Neural progenitor cell (in vitro differentiated cells): ENCODE data around the gene SH3BP2. TPM values are rescaled to one million over a fixed set of nuclear protein-coding genes. Genes with fewer than 3 reads are reported as not detected.
A peak's percentile ranks its signal among the peaks of the same experiment; 100 is the strongest.

Source experiments
- DNase-seq: peaks from one replicate; pipeline ENCODE4 v3.0.0-alpha.2; 2016; ENCODE audit warnings: low spot score
- H2AFZ ChIP-seq: fragments of 200-600 bp; sonication (generic); replicated peaks from 2 replicates; pipeline ENCODE4 v1.6.1; 2016; ENCODE audit warnings: antibody characterized with exemption
- H3F3A ChIP-seq: fragments of 200-600 bp; sonication (generic); 2 replicates; pipeline ENCODE4 v1.6.1; 2016; ENCODE audit warnings: antibody characterized with exemption, low read depth
- H3K27ac ChIP-seq: fragments of 200-600 bp; sonication (generic); 2 replicates; pipeline ENCODE4 v1.5.1; 2016; ENCODE audit warnings: mild to moderate bottlenecking
- H3K27me3 ChIP-seq: fragments of 200-600 bp; sonication (generic); 2 replicates; pipeline ENCODE4 v1.6.1; 2016; ENCODE audit warnings: mild to moderate bottlenecking, moderate library complexity
- H3K36me3 ChIP-seq: fragments of 200-600 bp; sonication (generic); 2 replicates; pipeline ENCODE4 v1.5.1; 2016
- H3K4me1 ChIP-seq: fragments of 200-600 bp; sonication (generic); 2 replicates; pipeline ENCODE4 v1.6.1; 2016; ENCODE audit warnings: mixed run types
- H3K4me2 ChIP-seq: fragments of 200-600 bp; sonication (generic); 2 replicates; pipeline ENCODE4 v1.6.1; 2016
- H3K4me3 ChIP-seq: fragments of 200-600 bp; sonication (generic); 2 replicates; pipeline ENCODE4 v1.5.1; 2016
- H3K79me2 ChIP-seq: fragments of 200-600 bp; sonication (generic); 2 replicates; pipeline ENCODE4 v1.6.1; 2016; ENCODE audit warnings: low read depth
- H3K9ac ChIP-seq: fragments of 200-600 bp; sonication (generic); 2 replicates; pipeline ENCODE4 v1.6.1; 2016
- H3K9me3 ChIP-seq: fragments of 200-600 bp; sonication (generic); 2 replicates; pipeline ENCODE4 v1.5.1; 2016; ENCODE audit warnings: low read depth
- H4K20me1 ChIP-seq: fragments of 200-600 bp; sonication (generic); 2 replicates; pipeline ENCODE4 v1.6.1; 2016; ENCODE audit warnings: low read depth
- H3K27ac Mint-ChIP-seq: 3 replicates; pipeline ENCODE4 v1.8.0; 2021; ENCODE audit warnings: mixed read lengths
- H3K27me3 Mint-ChIP-seq: 2 replicates; pipeline ENCODE4 v1.8.0; 2022; ENCODE audit warnings: low read depth, mild to moderate bottlenecking, inconsistent platforms, moderate library complexity, mixed read lengths; ENCODE audit not compliant: insufficient read depth
- H3K36me3 Mint-ChIP-seq: 3 replicates; pipeline ENCODE4 v1.8.0; 2021; ENCODE audit warnings: mixed read lengths
- H3K4me1 Mint-ChIP-seq: 3 replicates; pipeline ENCODE4 v1.8.0; 2021; ENCODE audit warnings: mixed read lengths
- H3K4me3 Mint-ChIP-seq: 3 replicates; pipeline ENCODE4 v1.8.0; 2021; ENCODE audit warnings: mild to moderate bottlenecking, moderate library complexity, mixed read lengths
- H3K9me3 Mint-ChIP-seq: 3 replicates; pipeline ENCODE4 v1.8.0; 2020; ENCODE audit warnings: mixed read lengths
- CTCF ChIP-seq: fragments of 200-600 bp; sonication (generic); IDR thresholded peaks from 2 replicates; pipeline ENCODE4 v1.5.1; 2017; ENCODE audit warnings: antibody characterized with exemption, mild to moderate bottlenecking
- EZH2 ChIP-seq: fragments of 200-600 bp; sonication (generic); IDR thresholded peaks from 2 replicates; pipeline ENCODE4 v1.6.1; 2017; ENCODE audit warnings: antibody characterized with exemption, mild to moderate bottlenecking, moderate library complexity
- EZH2phosphoT487 ChIP-seq: fragments of 200-600 bp; sonication (generic); IDR thresholded peaks from 2 replicates; pipeline ENCODE4 v1.6.1; 2017; ENCODE audit warnings: antibody characterized with exemption
- total RNA-seq: library from RNA; depleted of rRNA; stranded (reverse); fragments of >200 nt; gene quantifications from 2 replicates; pipeline ENCODE4 v1.2.3, GENCODE V29; 2015; ENCODE audit warnings: low replicate concordance

The SH3BP2 gene
- total RNA-seq, 1 donor from 2014 or later: 11.8 TPM

- no peaks in the 10 kb centered on the region for H3K9me3 Mint-ChIP-seq
- no peaks in the 10 kb centered on the region for H3K27me3 ChIP-seq
- H3K4me3 ChIP-seq: no peak overlapping the region
- peaks cover 10% of the 10 kb centered on the region for H3K36me3 Mint-ChIP-seq
- H3K27ac ChIP-seq: no peak overlapping the region
- no peak for DNase-seq
- peaks cover 22% of the 10 kb centered on the region for H4K20me1 ChIP-seq
- H2AFZ ChIP-seq: no peak overlapping the region
- peak overlapping the region; percentile 22 for H3K9ac ChIP-seq
- no peak overlapping the region for H3K4me3 Mint-ChIP-seq
- H3F3A ChIP-seq: peaks cover 10% of the 10 kb centered on the region
- no peaks in the 10 kb centered on the region for H3K36me3 ChIP-seq
- H3K9me3 ChIP-seq: no peaks in the 10 kb centered on the region
- peaks cover 22% of the 10 kb centered on the region for H3K79me2 ChIP-seq
- no peak overlapping the region for H3K27ac Mint-ChIP-seq
- H3K27me3 Mint-ChIP-seq: no peaks in the 10 kb centered on the region
- H3K4me2 ChIP-seq: no peak overlapping the region
- TF ChIP-seq EZH2 (no peak), CTCF (no peak), EZH2phosphoT487 (no peak)
- H3K4me1 ChIP-seq: no peaks in the 10 kb centered on the region
- H3K4me1 Mint-ChIP-seq: peaks cover 17% of the 10 kb centered on the region
Measured at GRCh38 chr4:2750719-2751605, 41.9 kb upstream of the SH3BP2 start.

DNA sequence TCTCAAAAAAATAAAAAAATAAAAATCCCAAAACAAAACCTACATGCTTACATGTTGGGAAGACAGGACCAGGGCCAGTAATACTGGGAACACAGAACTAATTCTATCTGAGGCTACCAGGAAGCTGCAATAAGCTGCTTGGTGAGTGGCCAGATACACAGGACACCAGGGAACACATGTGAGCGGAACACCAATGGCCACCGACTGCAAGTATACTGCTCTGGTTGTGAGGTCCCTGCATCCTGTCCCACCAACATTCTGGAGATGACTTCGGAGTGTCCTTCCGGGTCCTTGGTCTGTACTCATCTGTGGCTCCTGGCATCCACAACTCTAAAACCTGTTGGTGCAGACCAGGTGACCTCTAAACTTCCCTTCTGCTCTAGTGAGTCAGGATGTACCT lies 39.4 kb upstream of the SH3BP2 start:
- Mint-ChIP-seq H3K27me3 (no peaks in the 10 kb centered on the region), H3K4me3 (no peak overlapping the region), H3K4me1 (peaks cover 20% of the 10 kb centered on the region), H3K9me3 (no peaks in the 10 kb centered on the region), H3K27ac (no peak overlapping the region), H3K36me3 (peaks cover 1% of the 10 kb centered on the region)
- no peak overlapping the region for H3K4me2 ChIP-seq
- H2AFZ ChIP-seq: no peak overlapping the region
- no peaks in the 10 kb centered on the region for H3K27me3 ChIP-seq
- H4K20me1 ChIP-seq: peaks cover 22% of the 10 kb centered on the region
- H3K9ac ChIP-seq: no peak overlapping the region
- H3K4me3 ChIP-seq: no peak overlapping the region
- TF ChIP-seq EZH2 (no peak), EZH2phosphoT487 (no peak), CTCF (no peak)
- no peaks in the 10 kb centered on the region for H3K9me3 ChIP-seq
- DNase-seq: no peak
- H3F3A ChIP-seq: peaks cover 18% of the 10 kb centered on the region
- no peaks in the 10 kb centered on the region for H3K36me3 ChIP-seq
- no peak overlapping the region for H3K27ac ChIP-seq
- peaks cover 22% of the 10 kb centered on the region for H3K79me2 ChIP-seq
- H3K4me1 ChIP-seq: peaks cover 4% of the 10 kb centered on the region

- H3F3A ChIP-seq: peaks cover 18% of the 10 kb centered on the region
- no peak overlapping the region for H2AFZ ChIP-seq
- peak overlapping the region; percentile 86 for H3K4me3 Mint-ChIP-seq
- H3K4me1 ChIP-seq: peaks cover 4% of the 10 kb centered on the region
- peaks cover 22% of the 10 kb centered on the region for H4K20me1 ChIP-seq
- peak overlapping the region; percentile 47 for H3K9ac ChIP-seq
- H3K27me3 Mint-ChIP-seq: no peaks in the 10 kb centered on the region
- peaks cover 1% of the 10 kb centered on the region for H3K36me3 Mint-ChIP-seq
- DNase-seq: no peak
- no peak overlapping the region for H3K27ac ChIP-seq
- H3K4me2 ChIP-seq: peak overlapping the region; percentile 97
- no peak overlapping the region for H3K27ac Mint-ChIP-seq
- peaks cover 18% of the 10 kb centered on the region for H3K79me2 ChIP-seq
- no peaks in the 10 kb centered on the region for H3K9me3 ChIP-seq
- H3K27me3 ChIP-seq: no peaks in the 10 kb centered on the region
- peaks cover 20% of the 10 kb centered on the region for H3K4me1 Mint-ChIP-seq
- no peaks in the 10 kb centered on the region for H3K9me3 Mint-ChIP-seq
- TF ChIP-seq CTCF (no peak), EZH2 (no peak)
- H3K4me3 ChIP-seq: peak overlapping the region; percentile 67
- no peaks in the 10 kb centered on the region for H3K36me3 ChIP-seq
Measured at GRCh38 chr4:2754848-2755819, 37.8 kb upstream of the SH3BP2 start.
